GM19240 (cell line): ENCODE measurements around the gene SGTA.

Experiments used
- DNase-seq: peaks from one replicate; pipeline ENCODE4 v3.0.0; 2011; ENCODE audit warnings: low spot score; ENCODE audit not compliant: insufficient read length

The SGTA gene

GRCh38 chr19:2728783-2729387, 54.2 kb downstream of the SGTA start:
- DNase-seq: no peak

- DNase-seq: no peak
Measured at GRCh38 chr19:2727640-2727944, 55.5 kb downstream of the SGTA start.

- DNase-seq: no peak
Measured at GRCh38 chr19:2726904-2727639, 56.0 kb downstream of the SGTA start.

GRCh38 chr19:2726160-2726855, 56.8 kb downstream of the SGTA start:
- no peak for DNase-seq

- DNase-seq: peak; percentile 19
Measured at GRCh38 chr19:2724148-2724557, 58.9 kb downstream of the SGTA start.

- no peak for DNase-seq
Measured at GRCh38 chr19:2723747-2724146, 59.3 kb downstream of the SGTA start.

GRCh38 chr19:2723345-2723715, 59.7 kb downstream of the SGTA start:
- no peak for DNase-seq

- peak; percentile 1 for DNase-seq
Measured at GRCh38 chr19:2722541-2723344, 60.3 kb downstream of the SGTA start.

- no peak for DNase-seq
Measured at GRCh38 chr19:2721570-2722540, 61.2 kb downstream of the SGTA start.

- no peak for DNase-seq
Measured at GRCh38 chr19:2720777-2721569, 62.1 kb downstream of the SGTA start, which contains the start of gene DIRAS1. DIRAS1 (minus strand) TSS chr19:2721372; CDS start chr19:2717806, 3,566 bp downstream.

- DNase-seq: no peak
Measured at GRCh38 chr19:2719920-2720776, 62.9 kb downstream of the SGTA start.

- no peak for DNase-seq
Measured at GRCh38 chr19:2719232-2719735, 63.8 kb downstream of the SGTA start.

GRCh38 chr19:2717638-2718541, 65.2 kb downstream of the SGTA start:
- no peak for DNase-seq

GRCh38 chr19:2716722-2717637, 66.1 kb downstream of the SGTA start:
- no peak for DNase-seq

GRCh38 chr19:2716275-2716650, 66.8 kb downstream of the SGTA start:
- DNase-seq: no peak

- no peak for DNase-seq
Measured at GRCh38 chr19:2715470-2716274, 67.4 kb downstream of the SGTA start.
